ENCODE measurements around the gene SPOCK3.

SPOCK3 gene

DNA sequence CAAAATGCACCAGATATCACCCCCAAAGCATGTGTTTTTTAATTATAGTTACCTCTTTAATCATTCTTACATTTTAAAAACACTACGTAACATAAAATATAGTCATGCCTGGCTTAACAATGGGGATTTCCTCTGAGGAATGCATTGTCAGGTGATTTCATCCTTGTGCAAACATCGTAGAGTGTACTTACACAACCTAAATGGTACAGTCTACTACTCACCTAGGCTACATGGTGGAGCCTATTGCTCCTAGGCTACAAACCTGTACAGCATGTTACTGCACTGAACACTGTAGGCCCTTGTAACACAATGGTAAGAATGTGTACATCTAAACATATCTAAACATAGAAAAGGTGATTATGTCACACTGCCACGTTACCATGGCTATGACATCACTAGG is 208.6 kb downstream of the SPOCK3 start:
- TF ChIP-seq CTCF (IDR thresholded peaks at IDR 0.05; ENCODE audit: extremely low read depth, missing control alignments): no peak
- DNase-seq (ENCODE audit: low spot score): no peak

GRCh38 chr4:167023364-167023925 is 210.8 kb downstream of the SPOCK3 start:
- DNase-seq (ENCODE audit: low spot score): no peak
- TF ChIP-seq CTCF (IDR thresholded peaks at IDR 0.05; ENCODE audit: extremely low read depth, missing control alignments): no peak

DNA sequence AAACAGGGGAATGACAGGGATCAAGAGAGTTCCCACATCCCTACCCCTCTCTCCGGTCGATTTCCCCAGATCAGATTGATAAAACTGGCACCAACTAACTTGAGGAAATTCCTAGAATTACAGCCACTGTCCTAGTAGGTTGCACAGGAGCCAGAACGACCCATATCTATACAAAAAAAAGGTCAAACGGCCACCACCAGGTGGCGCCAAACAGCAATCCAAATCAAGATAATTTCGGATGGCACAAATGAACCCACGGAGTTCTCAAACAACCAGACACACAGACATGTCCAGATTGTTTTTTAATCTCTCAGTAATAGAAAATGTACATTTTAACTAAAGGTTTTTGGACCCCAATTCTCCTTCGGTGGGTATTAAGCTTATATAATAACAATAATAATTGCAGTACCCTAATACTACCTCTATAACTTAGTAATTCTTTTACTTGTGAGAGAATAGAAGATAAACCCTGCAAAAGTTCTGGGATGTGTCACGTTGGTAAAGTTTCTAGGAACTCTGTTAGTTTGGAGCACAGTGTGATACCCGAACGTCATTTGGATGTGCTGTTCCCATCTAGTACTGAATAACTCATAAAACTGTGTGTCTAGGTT is 212.6 kb downstream of the SPOCK3 start:
- TF ChIP-seq CTCF (IDR thresholded peaks at IDR 0.05; ENCODE audit: extremely low read depth, missing control alignments): peak; percentile 61
- peak; percentile 13 for DNase-seq (ENCODE audit: low spot score)

DNA sequence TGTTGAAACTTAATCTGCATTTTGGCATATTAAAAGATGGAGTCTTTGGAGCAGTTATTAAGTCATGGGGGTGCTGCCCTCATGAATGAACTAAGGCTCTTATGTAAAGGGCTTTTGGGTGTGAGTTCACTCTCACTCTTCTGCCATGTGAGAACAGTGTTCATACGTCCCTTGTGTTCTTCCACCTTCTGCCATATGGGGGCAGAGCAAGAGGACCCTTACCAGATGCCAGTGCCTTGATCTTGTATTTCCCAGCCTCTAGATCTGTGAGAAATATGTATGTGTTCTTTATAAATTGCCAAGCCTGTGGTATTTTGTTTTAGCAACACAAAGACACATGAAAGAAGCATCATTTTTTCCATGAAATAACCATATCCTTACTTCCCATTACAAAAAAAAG is 213.9 kb downstream of the SPOCK3 start:
- no peak for DNase-seq (ENCODE audit: low spot score)
- TF ChIP-seq CTCF (IDR thresholded peaks at IDR 0.05; ENCODE audit: extremely low read depth, missing control alignments): peak; percentile 22

DNA sequence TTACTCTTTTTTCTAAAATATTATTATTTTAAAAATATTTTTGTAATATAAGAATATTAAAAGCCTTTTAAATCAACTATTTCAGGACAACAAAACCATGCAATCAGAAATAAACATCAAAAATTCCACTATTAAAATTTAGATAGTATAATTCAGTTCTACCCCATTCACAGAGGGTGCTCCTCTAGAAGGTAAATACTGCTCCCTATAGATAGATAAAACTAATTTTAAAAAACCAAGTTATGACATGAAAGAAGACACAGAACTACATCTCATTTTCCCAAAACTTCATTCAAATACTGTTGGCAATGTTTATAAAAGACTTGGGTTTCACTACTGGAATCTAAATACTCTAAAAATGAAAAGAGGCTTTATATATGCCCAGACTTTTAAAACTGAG is 219.3 kb downstream of the SPOCK3 start:
- DNase-seq (ENCODE audit: low spot score): no peak
- TF ChIP-seq CTCF (IDR thresholded peaks at IDR 0.05; ENCODE audit: extremely low read depth, missing control alignments): no peak

DNA sequence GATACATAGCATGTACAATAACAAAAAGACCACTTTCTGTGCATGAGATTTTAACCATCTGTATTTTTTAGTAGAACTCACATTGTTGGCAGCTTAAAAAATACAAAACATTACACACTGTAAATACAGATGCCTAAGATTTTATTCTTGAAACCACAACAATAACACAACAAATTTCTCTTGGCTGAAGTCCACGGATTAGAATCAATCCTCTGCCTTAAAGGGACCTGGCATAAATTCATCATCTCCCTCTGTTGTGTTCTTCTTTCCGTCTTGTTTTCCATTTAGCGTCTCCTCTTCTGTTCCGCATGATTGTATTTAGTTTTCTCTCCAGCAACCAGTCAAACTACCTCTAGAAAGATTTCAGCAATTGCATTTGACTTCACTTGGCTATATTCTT is 231.0 kb downstream of the SPOCK3 start:
- no peak for DNase-seq (ENCODE audit: low spot score)
- no peak for TF ChIP-seq CTCF (IDR thresholded peaks at IDR 0.05; ENCODE audit: extremely low read depth, missing control alignments)

- no peak for DNase-seq (ENCODE audit: low spot score)
These were observed 234.0 kb downstream of the SPOCK3 start for GRCh38 chr4:167000141-167000852.

More at GRCh38 chr4:167000141-167000852, 234.0 kb downstream of the SPOCK3 start:
- TF ChIP-seq CTCF (IDR thresholded peaks at IDR 0.05; ENCODE audit: extremely low read depth, missing control alignments): no peak
